ENCODE results near the gene ATG16L1. TPM values are rescaled to one million over a fixed set of nuclear protein-coding genes. Genes with fewer than 3 reads are reported as not detected.
A peak's percentile ranks its signal among the peaks of the same experiment; 100 is the strongest.

Gene ATG16L1
- total RNA-seq, 1 donor from 2014 or later: 29.3 TPM

- no peak overlapping the region for H3K4me3 Mint-ChIP-seq (ENCODE audit: unreplicated experiment)
These were observed 28.7 kb downstream of the ATG16L1 start for GRCh38 chr2:233280114-233280693.

GRCh38 chr2:233281553-233281952, 30.1 kb downstream of the ATG16L1 start:
- Mint-ChIP-seq H3K4me1 (ENCODE audit: low read depth, unreplicated experiment) (no peaks in the 10 kb centered on the region), H3K36me3 (ENCODE audit: unreplicated experiment) (no peaks in the 10 kb centered on the region), H3K4me3 (ENCODE audit: unreplicated experiment) (no peak overlapping the region), H3K27me3 (ENCODE audit: unreplicated experiment) (no peaks in the 10 kb centered on the region), H3K9me3 (ENCODE audit: unreplicated experiment) (peaks cover 5% of the 10 kb centered on the region), H3K27ac (ENCODE audit: unreplicated experiment) (no peak overlapping the region)
- no peak for TF ChIP-seq CTCF (IDR thresholded peaks at IDR 0.05; ENCODE audit: partially characterized antibody, unreplicated experiment)
- no peak for DNase-seq

More at GRCh38 chr2:233280114-233280693, 28.7 kb downstream of the ATG16L1 start:
- Mint-ChIP-seq H3K9me3 (ENCODE audit: unreplicated experiment) (peaks cover 2% of the 10 kb centered on the region), H3K36me3 (ENCODE audit: unreplicated experiment) (no peaks in the 10 kb centered on the region), H3K4me1 (ENCODE audit: low read depth, unreplicated experiment) (no peaks in the 10 kb centered on the region), H3K27me3 (ENCODE audit: unreplicated experiment) (peaks cover under 1% of the 10 kb centered on the region), H3K27ac (ENCODE audit: unreplicated experiment) (no peak overlapping the region)
- TF ChIP-seq CTCF (IDR thresholded peaks at IDR 0.05; ENCODE audit: partially characterized antibody, unreplicated experiment): no peak
- DNase-seq: no peak

GRCh38 chr2:233281992-233282603, 30.6 kb downstream of the ATG16L1 start:
- Mint-ChIP-seq H3K27me3 (ENCODE audit: unreplicated experiment) (no peaks in the 10 kb centered on the region), H3K4me1 (ENCODE audit: low read depth, unreplicated experiment) (no peaks in the 10 kb centered on the region), H3K27ac (ENCODE audit: unreplicated experiment) (no peak overlapping the region), H3K9me3 (ENCODE audit: unreplicated experiment) (peaks cover 5% of the 10 kb centered on the region), H3K36me3 (ENCODE audit: unreplicated experiment) (no peaks in the 10 kb centered on the region), H3K4me3 (ENCODE audit: unreplicated experiment) (no peak overlapping the region)
- TF ChIP-seq CTCF (IDR thresholded peaks at IDR 0.05; ENCODE audit: partially characterized antibody, unreplicated experiment): no peak
- DNase-seq: no peak

DNA sequence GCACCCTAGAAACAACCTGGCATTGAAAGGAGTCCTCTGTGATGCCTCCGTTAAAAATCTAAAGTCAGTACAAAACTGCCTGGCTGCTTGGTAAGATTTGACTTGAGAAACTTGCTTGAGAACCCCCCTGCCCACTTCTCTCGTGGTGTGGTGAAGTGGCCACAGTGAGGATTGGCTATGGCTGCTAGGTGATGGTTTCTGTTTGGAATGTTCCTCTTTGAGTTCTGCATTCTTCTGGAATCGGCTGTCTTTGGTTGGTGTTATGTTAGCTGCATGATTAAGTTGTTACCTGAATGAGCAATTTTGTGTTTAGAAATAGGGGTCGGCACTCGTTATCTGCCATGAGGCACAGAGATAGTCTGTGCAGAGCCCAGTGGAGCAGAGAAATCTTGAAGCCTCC, 34.4 kb downstream of the ATG16L1 start:
- no peak for TF ChIP-seq CTCF (IDR thresholded peaks at IDR 0.05; ENCODE audit: partially characterized antibody, unreplicated experiment)
- Mint-ChIP-seq H3K27ac (ENCODE audit: unreplicated experiment) (no peak overlapping the region), H3K36me3 (ENCODE audit: unreplicated experiment) (peaks cover 3% of the 10 kb centered on the region), H3K4me3 (ENCODE audit: unreplicated experiment) (peak overlapping the region; percentile 3), H3K27me3 (ENCODE audit: unreplicated experiment) (peaks cover 2% of the 10 kb centered on the region), H3K4me1 (ENCODE audit: low read depth, unreplicated experiment) (no peaks in the 10 kb centered on the region), H3K9me3 (ENCODE audit: unreplicated experiment) (peaks cover 5% of the 10 kb centered on the region)
- DNase-seq: no peak

DNA sequence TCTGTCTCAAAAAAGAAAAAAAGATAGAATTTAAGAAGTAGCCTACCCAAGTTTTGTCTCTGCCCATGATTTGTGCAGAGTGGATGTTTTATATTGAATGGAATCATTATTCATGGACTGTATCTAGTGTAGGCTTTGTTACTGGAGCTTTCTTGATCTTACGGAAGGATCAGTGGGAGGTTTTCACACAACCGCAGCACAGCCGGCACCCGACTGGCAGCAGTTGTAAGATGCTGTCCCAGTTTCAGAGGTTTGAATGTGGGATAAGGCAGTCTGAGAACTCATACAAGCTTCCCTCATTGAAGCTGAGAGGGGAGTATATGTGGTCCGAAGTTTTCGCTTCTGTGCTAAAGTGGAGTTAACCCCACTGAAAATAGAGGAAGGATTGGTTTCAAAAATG, 36.4 kb downstream of the ATG16L1 start:
- H3K27me3 Mint-ChIP-seq (ENCODE audit: unreplicated experiment): peaks cover 2% of the 10 kb centered on the region
- no peak for TF ChIP-seq CTCF (IDR thresholded peaks at IDR 0.05; ENCODE audit: partially characterized antibody, unreplicated experiment)
- peaks cover 11% of the 10 kb centered on the region for H3K36me3 Mint-ChIP-seq (ENCODE audit: unreplicated experiment)
- no peaks in the 10 kb centered on the region for H3K4me1 Mint-ChIP-seq (ENCODE audit: low read depth, unreplicated experiment)
- H3K27ac Mint-ChIP-seq (ENCODE audit: unreplicated experiment): no peak overlapping the region
- no peak overlapping the region for H3K4me3 Mint-ChIP-seq (ENCODE audit: unreplicated experiment)
- peaks cover 3% of the 10 kb centered on the region for H3K9me3 Mint-ChIP-seq (ENCODE audit: unreplicated experiment)
- no peak for DNase-seq

Measured in glutamatergic neuron (in vitro differentiated cells).